Uterus (tissue), 2 donors: ENCODE results near the gene KLF1.

Experiments
- CTCF ChIP-seq, 4 experiments: fragments of 200-600 bp in 2 of 4; fragments of 450-650 bp in 2 of 4; sonication (generic) in 2 of 4; IDR thresholded peaks; one replicate each; pipeline ENCODE4 v1.5.1; 2016 to 2019; ENCODE audit warnings: antibody characterized with exemption in 4 of 4, mild to moderate bottlenecking in 2 of 4, moderate library complexity in 1 of 4
- POLR2A ChIP-seq, 2 donors: fragments of 450-650 bp; IDR thresholded peaks; one replicate each; pipeline ENCODE4 v1.6.1; 2016; ENCODE audit warnings: antibody characterized with exemption in 2 of 2, mild to moderate bottlenecking in 1 of 2, moderate library complexity in 1 of 2

- TF ChIP-seq CTCF (IDR thresholded peaks at IDR 0.05) (no peak), POLR2A (IDR thresholded peaks at IDR 0.05) (no peak)
These were observed at the start of gene KLF1 for GRCh38 chr19:12886969-12887747.
